RKO (cell line): ENCODE measurements around the gene SLC38A6.
"Not testable (repeated sequence)": the region's sequence is repeated elsewhere in the genome, so short reads cannot be mapped to it uniquely, and the experiment has no call there.

ENCODE experiments used
- DNase-seq: peaks from one replicate; pipeline ENCODE4 v3.0.0-alpha.2; 2016; ENCODE audit warnings: low spot score

The SLC38A6 gene

DNA sequence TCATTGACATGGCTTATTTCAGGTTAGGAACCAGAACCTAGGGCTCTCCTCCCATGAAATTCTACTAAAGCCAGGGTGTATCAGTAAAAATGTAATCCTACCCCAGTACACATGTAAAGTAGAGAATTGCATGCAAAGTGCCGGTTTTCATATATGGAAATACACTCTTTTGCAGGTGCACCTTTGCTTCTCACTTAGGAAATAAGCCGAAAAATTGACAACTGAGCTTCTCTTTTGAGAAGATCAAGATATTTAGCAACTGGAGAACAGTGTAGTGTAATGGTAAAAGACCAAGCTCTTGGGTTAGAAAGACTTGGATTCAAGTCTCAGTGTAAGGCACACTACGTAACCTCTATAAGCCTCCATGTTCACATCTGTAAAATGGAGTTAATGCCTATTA is 82.4 kb downstream of the SLC38A6 start:
- no peak for DNase-seq

DNA sequence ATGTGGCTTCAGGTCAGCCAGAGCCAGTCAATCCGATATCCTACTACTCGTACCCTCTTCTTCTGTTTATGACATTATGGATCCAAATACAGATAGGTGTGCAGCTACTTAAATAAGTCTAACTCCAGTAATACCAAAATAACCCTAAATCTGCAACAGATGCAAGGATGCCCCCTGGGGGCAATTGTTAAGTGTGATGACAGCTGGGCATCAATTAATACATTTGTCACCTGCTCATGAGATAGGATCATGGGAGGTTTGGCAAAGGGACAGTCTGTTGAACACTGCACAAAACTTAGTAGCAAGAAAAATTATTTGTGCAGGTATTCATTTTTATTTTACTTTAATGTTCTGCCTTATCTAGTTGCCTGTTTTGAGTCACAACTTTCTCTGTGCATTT is 83.2 kb downstream of the SLC38A6 start:
- DNase-seq = no peak

DNA sequence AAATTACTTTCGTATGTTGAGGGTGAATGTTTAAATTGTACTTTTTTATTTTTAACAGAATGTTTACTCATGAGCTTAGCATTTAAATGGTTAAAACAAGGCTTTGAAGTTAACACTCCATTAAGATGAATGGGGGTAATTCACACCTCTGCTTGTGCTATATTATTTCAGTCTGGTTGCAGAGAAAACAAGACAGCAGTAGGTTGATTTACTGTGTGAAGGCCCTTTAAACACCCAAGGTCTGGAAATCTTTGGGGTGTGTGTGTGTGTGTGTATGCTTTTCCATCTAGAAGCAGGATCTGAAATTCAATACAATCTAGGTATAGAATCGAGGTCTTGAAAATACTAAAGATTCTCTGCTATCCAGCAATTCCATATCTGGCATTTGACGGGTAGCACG is 83.8 kb downstream of the SLC38A6 start:
- no peak for DNase-seq

DNA sequence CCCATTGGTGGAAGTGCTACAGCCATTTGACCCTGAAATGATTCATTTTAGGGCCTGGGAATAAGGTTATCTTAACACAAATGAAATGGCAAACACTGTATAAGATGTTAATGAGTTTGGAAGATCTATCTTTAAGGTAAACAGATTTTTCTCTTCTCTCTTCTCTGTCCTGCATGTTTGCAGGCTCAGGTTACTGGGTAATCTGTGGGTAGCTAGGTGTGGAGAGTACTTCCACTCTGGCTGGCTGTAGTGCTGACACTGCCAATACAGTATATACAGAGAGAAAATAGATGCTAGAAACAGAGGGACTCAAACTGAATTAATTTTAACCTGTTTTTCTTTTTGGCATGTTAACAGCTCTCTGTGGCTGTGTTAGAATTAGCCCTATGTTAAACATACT is 84.6 kb downstream of the SLC38A6 start:
- no peak for DNase-seq

DNA sequence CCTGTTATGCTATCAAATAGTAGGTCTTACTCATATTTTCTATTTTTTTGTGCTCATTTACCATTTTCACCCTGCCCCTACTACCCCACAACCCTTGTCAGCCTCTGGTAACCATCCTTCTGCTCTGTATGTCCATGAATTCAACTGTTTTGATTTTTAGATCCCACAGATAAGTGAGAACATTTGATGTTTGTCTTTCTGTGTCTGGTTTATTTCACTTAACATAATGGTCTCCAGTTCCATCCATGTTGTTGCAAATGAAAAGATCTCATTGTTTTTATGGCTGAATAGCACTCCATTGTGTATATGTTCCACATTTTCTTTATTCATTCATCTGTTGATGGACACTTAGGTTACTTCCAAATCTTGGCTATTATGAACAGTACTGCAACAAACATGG is 91.4 kb downstream of the SLC38A6 start:
- not testable (repeated sequence) for DNase-seq

DNA sequence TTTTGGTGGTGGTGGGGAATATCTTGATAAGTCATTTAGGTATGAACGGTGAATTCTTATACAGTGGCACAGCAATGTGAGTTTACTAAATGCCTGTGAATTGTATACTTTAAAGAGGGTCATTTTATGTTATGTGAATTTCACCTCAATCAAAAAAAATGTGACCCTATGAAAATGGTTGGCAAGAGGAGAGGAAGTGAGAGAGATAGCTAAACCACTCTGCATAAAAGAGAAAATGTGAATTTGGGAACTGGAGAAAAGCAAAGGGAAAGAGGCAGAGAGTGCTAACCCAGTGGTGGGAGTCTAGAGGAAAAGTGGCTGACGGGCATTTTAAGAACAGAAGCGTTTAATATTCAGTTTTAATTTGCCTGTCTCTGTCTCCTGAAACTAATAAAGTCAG is 93.8 kb downstream of the SLC38A6 start:
- DNase-seq = no peak

DNA sequence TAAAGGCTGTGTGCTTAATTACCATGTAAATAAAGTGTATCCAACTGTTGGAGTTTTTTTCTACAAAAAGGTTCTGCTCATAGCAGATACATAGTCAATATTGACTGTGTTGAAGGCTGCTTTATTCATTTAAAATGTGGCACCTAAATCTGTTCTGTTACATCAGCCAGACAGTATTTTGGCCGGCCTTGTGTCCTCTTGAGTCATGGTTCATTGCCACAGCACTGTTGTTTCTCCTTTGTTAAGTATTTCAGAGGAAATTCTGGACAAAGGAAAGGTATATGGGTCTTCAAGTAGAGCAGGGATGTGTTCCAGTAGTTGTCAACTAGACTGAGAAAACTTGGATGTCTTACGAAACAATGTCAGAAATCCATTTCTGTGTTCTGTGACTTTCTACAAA is 95.5 kb downstream of the SLC38A6 start:
- DNase-seq = no peak

DNA sequence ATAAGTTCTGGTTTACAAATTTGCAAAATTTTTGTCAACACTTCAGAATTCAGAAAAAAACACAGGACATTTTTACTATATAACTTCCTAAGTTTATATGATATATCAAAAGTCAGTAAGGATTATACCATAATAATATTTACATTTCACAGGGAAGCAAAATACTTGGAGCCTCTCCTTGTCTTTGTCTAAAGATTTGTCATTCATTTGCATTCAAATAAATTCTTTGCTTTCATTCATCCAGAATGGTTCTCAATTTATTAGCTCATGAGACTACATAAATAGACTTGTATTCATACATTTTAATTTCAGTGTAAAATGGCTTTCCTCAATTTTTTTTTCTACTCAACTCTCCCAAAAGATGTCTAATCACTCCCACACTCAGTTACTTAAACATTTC is 96.4 kb downstream of the SLC38A6 start:
- no peak for DNase-seq

DNA sequence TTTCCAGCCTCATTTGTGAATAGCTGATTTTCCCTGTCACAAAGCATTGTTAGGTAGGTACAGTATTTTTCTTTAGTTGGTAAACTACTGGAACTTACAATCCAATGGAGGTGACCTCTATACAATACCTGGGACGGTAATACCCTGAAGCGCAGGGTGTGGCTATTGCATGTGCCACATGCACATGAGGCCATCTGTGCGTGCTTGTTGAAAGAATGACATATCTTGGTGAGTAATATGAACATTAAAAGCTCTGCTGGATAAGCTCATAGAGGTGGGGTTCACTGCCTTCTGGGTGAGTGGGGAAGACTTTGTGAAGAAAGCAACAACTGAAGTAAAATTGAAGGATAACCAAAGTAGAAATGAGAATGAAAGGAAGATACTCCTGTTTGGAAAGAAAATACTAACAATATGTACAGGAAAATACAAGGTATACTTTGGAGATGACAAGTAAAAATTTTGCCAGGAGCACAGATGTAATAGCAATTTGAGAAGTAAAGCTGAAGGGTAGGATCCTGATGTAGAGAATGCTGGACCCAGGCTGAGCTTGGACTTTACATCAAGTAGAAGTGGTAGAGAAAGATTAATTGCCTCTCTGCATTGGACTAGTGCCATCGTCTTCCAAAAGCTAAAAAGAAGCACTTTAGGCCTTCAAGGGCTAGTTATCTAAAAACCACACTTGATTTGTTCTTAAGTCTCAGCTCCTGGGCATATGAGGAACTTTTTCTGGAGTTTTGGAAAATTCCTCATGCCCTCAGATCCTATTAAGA is 97.1 kb downstream of the SLC38A6 start:
- no peak for DNase-seq

DNA sequence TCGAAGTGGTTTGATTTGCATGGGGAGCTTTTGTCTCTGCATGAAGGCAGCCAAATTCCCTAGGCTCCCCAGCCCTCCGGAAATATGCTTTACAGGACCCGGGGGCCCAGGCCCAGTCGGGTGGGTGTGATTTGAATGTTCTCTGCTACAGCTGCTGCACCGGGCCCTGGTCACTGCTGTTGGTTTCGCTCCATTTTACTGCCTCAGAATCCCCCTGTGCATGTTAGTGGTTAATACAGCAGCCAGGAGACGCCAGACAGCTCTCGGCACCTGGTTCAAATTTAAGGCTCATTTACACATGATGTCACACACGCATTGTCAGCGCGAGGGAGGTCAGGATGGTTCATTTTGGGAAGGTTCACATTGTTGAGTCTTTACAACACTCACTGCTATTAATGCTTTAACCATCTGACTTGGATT is 99.6 kb downstream of the SLC38A6 start:
- no peak for DNase-seq

DNA sequence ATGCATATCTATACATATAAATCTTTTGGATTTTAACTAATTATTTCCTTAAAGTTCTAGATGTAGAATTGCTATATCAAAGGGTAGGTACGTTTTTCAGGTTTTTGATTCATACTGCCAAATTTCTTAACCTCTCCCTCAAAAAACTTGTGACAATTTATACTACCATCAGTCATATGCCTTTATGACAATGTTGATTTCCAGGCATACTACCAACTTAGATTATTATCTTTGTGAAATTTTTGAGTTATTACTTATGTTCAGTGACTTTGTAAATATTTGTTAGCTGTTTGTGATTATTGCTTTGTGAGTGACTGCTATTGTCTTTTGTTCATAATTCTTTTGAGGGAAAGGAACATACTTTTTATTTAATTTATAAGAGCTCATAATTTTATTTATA is 107.0 kb downstream of the SLC38A6 start:
- DNase-seq = no peak

DNA sequence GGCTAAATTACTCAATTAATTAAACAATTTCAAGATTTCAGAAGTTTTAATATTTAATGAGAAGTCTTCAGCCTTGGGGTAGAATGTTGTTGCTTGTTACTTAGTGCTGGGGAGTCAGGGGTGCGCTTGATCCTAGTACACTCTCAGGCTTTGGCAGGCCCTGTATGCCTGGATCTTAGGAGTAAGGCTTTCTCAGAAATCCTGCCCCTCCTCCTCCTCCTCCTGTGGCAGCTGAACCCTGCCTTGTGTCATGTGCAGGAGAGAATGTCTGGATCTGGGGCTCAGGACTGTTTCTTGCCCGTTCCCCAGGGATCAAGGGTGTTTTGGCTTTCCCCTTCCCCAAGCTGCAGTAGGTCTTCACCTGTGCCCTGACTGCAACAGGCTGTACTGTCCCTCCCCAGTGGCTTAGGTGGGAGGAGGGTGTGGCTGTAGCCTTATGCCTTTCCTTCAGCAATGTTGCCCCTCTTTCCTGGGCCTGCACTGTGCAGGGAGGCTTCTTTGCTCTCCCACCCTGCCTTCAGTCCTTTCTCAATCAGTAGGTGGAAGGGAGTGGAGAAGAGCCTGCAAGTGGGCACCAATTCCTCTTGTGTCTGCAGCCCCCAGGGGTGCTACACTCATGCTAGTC is 108.2 kb downstream of the SLC38A6 start:
- no peak for DNase-seq

DNA sequence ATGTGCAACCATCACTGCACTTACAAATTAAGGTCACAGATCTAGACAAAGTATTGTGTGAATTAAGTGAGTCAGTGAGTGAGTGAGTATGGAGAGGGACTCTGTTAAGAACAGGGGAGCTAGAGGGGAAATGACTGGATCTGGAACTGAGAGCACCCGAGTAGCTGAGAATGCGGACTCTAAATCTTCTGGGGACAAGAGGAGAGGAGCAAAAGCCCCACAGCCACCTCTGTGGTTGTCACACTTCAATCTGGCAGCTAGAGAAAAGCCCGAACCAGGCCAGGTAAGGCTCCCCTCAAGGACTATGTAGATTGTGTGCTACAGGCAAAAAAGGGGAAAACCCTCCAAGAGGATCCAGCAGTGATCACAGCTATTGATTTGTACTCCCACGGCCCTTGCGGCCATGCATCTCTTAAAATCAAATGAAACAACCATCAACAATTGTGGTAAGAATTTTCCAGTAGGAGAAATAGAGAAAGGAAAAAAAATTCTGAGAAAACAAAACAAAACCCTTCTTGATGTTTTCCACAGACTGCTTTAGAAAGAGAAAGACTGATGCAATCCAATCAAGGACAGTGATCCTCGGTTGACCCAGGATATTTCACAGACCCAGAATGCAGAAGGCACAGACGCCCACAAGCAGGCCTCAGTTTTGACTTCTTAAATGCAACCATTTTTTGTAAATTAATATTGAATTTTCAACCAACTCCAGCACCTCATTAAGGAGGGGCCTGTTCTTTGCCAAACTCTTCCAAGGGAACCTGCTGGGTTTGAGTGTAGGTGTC is 109.6 kb downstream of the SLC38A6 start:
- no peak for DNase-seq

DNA sequence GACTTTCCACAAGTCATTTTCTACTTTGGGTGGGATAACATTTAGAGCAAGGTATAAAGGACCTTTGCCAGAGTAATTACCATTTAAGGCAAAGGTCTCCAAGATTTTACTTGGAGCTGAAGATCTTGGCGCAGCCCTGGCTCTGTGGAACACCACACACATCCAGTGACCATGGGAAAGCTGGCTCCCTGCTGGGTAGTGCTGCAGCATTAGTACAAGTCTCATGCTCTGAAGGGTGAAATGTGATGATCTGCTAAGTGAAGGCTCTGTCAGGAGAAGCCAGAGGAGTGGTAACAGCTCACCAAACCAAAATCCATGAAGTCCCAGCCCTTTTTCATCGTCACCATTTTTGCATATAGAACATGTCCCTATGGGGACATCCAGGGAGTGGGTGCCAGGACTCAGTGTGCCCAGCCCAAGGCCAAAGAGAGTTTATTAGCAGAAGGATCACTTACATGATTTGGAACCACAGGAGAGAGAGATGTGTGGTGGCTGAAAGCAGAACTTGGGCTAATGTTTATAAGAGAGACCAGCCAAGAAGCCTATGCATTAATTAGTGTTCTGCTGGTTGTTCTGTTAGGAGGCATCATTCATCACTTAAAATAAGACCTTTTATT is 110.7 kb downstream of the SLC38A6 start:
- no peak for DNase-seq

DNA sequence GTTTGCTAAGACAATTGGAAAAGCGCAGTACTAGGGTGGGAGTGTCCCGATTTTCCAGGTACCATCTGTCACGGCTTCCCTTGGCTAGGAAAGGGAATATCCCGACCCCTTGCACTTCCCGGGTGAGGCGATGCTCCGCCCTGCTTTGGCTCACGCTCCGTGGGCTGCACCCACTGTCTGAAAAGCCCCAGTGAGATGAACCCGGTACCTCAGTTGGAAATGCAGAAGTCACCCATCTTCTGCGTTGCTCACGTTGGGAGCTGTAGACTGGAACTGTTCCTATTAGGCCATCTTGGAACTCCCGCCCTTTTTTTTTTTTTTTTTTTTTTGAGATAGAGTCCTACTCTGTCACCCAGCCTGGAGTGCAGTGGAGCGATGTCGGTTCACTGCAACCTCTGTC is 117.1 kb downstream of the SLC38A6 start:
- not testable (repeated sequence) for DNase-seq

DNA sequence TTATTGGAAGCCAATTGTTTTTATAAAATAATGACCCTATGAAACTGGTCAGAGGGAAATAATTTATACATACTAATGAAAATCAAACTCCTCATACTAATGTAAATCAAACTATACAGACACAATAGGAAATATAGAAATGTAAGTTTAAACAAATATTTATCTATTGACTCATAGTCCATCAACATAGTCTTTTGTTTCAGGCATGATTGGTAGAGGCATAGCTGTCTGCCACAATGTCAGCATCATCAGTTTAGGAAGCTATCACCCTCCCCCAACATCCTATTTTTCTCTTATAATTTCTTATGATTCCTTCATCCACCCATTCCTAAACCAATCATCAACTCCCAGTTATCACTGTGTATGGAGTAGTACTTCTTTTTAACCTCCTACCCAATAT is 117.7 kb downstream of the SLC38A6 start:
- DNase-seq = no peak

DNA sequence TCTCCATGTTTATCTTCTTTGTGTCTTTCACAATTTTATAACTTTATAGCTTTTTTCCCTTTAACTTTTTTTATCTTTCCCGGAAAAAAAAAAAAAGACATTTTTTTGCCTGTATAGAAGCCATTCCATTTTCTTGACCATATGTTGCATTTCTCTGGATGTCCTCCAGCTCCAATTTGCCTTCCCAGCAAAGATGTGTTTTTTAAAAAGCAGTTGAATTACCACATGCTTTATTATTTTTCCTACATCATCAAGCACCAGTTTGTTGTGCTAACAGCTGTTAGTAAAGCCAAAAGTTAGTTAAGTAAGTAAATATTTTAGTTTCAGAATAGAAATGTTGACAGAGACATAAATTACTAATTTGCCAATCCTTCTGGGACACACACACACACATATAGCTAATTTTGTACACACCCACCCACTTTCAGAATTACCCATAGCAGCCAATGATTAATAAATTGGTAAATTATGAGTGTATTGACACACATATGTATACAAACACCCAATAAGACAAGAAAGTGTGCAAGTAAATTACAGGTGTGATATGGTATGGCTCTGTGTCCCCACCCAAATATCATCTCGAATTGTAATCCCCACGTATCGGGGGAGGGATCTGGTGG is 118.3 kb downstream of the SLC38A6 start:
- no peak for DNase-seq

DNA sequence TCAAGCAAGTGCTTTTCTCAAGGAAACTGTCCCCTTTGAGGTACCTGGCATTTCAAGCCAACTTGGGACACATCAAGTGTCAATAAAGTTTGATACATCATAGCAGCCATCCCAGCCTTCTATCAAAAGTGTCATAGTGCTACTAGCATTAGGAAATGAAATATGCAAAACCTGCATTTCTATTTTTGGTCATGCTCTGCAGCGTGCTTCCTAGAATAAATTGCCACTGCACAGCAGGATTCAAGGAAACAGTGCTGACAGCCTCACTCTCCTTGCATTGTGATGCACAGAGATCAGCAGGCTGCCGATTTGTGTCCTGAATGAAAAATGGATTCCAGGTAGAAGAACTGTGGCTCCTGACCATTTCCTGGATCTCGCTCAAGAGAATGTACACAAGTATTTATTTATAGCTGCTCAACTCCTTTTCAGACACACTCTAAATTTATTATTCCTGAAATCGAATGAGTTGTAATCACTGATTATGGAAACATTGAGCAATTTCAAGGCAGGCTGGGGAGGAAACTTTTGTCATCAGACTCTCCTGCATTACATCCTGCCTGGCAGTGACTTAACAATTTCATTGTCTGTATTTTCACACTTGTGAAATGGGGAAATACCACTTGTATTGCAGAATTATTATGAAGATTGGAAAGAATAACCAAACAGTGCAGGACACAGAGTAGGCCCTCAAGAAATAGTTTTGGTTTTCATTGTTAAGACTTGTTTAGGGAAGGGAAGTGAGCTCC is 120.9 kb downstream of the SLC38A6 start:
- DNase-seq = no peak
